Activated CD8-positive, alpha-beta T cell treated with anti-CD3 and anti-CD28 coated beads for 36 hours (primary cell): Measurements from ENCODE around the gene TIMP1. TPM values are rescaled to one million over a fixed set of nuclear protein-coding genes. Genes with fewer than 3 reads are reported as not detected.
A peak's percentile ranks its signal among the peaks of the same experiment; 100 is the strongest.

Source experiments
- ATAC-seq: fragments of 200-7000 bp; cut with Tn5 transposase; one replicate; pipeline ENCODE4 v1.10.0; 2021; ENCODE audit warnings: mild to moderate bottlenecking, moderate library complexity
- CTCF ChIA-PET: fragments of 350-600 bp; sonication (Branson Sonifier 250); formaldehyde crosslinking; loops from one replicate; lab custom pipeline; 2021; ENCODE audit warnings: antibody characterized with exemption; lab: Charles Lee
- POLR2A ChIA-PET: fragments of 350-600 bp; sonication (Branson Sonifier 250); formaldehyde crosslinking; loops from one replicate; lab custom pipeline; 2021; ENCODE audit warnings: antibody characterized with exemption; lab: Charles Lee
- DNase-seq: peaks from one replicate; pipeline ENCODE4 v3.0.0-alpha.2; 2020
- H3K27ac Mint-ChIP-seq: one replicate; pipeline ENCODE4 v1.8.0; 2021; ENCODE audit warnings: mild to moderate bottlenecking, mixed read lengths
- H3K27me3 Mint-ChIP-seq: one replicate; pipeline ENCODE4 v1.8.0; 2021; ENCODE audit warnings: mixed read lengths
- H3K36me3 Mint-ChIP-seq: one replicate; pipeline ENCODE4 v1.8.0; 2021; ENCODE audit warnings: low read depth, mixed read lengths
- H3K4me1 Mint-ChIP-seq: one replicate; pipeline ENCODE4 v1.8.0; 2021; ENCODE audit warnings: low read depth, mixed read lengths
- H3K4me3 Mint-ChIP-seq: one replicate; pipeline ENCODE4 v1.8.0; 2021; ENCODE audit warnings: mild to moderate bottlenecking, moderate library complexity, mixed read lengths
- H3K9me3 Mint-ChIP-seq: one replicate; pipeline ENCODE4 v1.8.0; 2021; ENCODE audit warnings: mixed read lengths
- intact Hi-C: fragments of 100-400 bp; cut with micrococcal nuclease; formaldehyde crosslinking; loops from one replicate; pipeline ENCODE4 v1.10.0; 2022
- total RNA-seq, 2 experiments: library from RNA; stranded (reverse); gene quantifications; one replicate each; pipeline ENCODE4 v1.2.3, GENCODE V29; 2021
- TF ChIP-seq, protein P1 (sequence below): fragments of 200-600 bp; IDR thresholded peaks from one replicate; pipeline ENCODE4 v1.8.0; 2022; ENCODE audit warnings: antibody characterized with exemption, mild to moderate bottlenecking

Gene TIMP1
- total RNA-seq, 2 experiments from 2014 or later = 3.0 to 4.3 TPM

DNA sequence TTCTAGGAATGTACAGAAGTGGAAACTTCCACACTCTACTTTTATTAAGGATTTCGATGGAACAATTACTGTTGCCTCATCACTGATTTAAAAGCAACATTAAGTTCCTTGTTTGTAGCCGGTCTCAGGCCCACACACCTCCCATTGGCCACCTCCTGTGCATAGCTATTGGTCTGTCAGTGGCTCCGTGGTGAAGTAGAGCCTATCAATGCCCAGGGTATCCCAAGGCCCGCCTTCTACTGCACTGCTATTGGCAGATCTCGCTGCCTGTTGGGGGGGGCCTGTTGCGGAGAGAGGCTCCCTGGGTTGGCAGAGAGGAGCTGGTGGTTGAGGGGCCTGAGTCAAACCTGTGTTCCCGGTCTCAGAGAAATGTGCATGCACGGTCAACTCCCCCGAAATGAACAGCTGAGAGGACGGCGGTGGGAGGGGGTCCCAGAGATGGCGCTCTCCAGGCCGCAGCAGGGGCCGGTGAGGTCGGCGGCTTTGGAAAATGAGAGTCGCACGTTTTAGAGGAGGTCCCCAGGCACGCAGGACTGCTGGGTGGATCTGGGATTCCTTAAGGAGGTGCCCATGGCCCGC lies 26.1 kb upstream of the TIMP1 start:
- H3K9me3 Mint-ChIP-seq = no peaks in the 10 kb centered on the region
- H3K27me3 Mint-ChIP-seq = no peaks in the 10 kb centered on the region
- intact Hi-C loops = no loop called here
- no peaks in the 10 kb centered on the region for H3K36me3 Mint-ChIP-seq
- ATAC-seq (peak; percentile 89), DNase-seq (peak; percentile 91)
- H3K4me1 Mint-ChIP-seq = peaks cover 15% of the 10 kb centered on the region
- H3K27ac Mint-ChIP-seq = peak overlapping the region; percentile 91
- TF ChIP-seq, protein P1, sequence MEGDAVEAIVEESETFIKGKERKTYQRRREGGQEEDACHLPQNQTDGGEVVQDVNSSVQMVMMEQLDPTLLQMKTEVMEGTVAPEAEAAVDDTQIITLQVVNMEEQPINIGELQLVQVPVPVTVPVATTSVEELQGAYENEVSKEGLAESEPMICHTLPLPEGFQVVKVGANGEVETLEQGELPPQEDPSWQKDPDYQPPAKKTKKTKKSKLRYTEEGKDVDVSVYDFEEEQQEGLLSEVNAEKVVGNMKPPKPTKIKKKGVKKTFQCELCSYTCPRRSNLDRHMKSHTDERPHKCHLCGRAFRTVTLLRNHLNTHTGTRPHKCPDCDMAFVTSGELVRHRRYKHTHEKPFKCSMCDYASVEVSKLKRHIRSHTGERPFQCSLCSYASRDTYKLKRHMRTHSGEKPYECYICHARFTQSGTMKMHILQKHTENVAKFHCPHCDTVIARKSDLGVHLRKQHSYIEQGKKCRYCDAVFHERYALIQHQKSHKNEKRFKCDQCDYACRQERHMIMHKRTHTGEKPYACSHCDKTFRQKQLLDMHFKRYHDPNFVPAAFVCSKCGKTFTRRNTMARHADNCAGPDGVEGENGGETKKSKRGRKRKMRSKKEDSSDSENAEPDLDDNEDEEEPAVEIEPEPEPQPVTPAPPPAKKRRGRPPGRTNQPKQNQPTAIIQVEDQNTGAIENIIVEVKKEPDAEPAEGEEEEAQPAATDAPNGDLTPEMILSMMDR = no peak
- CTCF ChIA-PET = interaction anchor here (0.9 kb wide), 1 partner anchor 30 kb away, joined by 3 read pairs; no protein-coding TSS in a partner anchor
- POLR2A ChIA-PET = interaction anchor here (1.4 kb wide), 1 partner anchor 26 kb away, joined by 3 read pairs; the partner anchor contains the start of gene TIMP1
- peak overlapping the region; percentile 85 for H3K4me3 Mint-ChIP-seq

DNA sequence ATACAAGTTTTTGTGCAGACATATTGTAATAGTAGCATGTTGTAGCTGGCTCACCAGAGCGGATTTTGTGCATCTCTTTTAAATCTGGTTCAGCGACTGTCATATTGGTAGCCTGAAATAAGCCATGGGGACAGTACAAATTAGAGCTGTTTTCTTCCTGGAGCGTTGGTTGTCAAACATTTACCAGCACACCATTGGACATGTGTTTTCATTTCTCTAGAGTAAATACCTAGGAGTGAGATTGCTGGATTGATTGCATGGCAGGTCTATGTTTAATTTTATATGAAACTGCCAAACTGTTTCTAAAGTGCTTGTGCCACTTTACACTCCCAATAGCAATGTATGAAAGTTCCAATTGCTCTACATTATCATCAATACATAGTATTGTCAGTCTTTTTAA lies 23.8 kb upstream of the TIMP1 start:
- DNase-seq (no peak), ATAC-seq (no peak)
- TF ChIP-seq, protein P1 = no peak
- CTCF ChIA-PET = no interaction called here
- Mint-ChIP-seq H3K4me1 (peaks cover 25% of the 10 kb centered on the region), H3K27ac (no peak overlapping the region), H3K9me3 (no peaks in the 10 kb centered on the region), H3K27me3 (no peaks in the 10 kb centered on the region), H3K4me3 (no peak overlapping the region), H3K36me3 (peaks cover 5% of the 10 kb centered on the region)
- intact Hi-C loops = no loop called here
- POLR2A ChIA-PET = no interaction called here

DNA sequence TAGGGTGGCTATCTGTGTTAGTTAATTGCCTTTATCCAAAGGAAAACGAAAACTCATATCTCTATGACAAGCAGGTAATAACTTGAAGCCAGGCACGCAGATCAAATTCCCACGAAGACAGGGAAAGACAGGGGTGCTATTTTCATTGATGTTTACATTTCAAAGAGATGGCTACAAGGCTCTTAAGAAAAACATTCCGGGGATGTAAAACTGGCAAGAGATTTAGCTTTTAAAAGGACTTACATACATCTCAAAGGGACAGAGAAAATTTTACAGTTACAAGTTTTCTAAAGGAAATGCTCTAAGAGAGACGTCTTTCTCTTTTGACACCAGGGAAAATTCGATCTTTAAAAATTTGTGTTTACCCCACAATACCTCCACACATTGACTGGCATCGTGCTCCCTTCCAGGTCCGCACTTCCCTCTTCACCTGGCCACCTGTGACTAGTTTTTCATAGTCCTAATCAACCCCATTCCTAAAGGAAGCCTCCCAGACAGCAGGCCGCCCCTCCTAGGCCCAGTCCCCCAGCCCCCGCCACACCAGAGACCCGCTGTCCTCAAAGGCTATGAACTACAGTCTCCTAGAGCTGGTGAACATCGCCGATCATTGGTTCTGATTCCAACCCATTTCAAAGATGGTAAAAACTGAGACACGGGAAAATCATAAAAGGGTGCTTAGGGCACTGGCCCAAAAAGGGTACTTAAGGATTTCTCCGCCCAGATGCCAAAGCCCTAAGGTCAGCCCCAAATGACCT lies 21.9 kb upstream of the TIMP1 start:
- Mint-ChIP-seq H3K4me3 (peak overlapping the region; percentile 94), H3K4me1 (peaks cover 41% of the 10 kb centered on the region), H3K27me3 (no peaks in the 10 kb centered on the region), H3K27ac (peak overlapping the region; percentile 93), H3K9me3 (no peaks in the 10 kb centered on the region), H3K36me3 (peaks cover 13% of the 10 kb centered on the region)
- POLR2A ChIA-PET = interaction anchor here (1.4 to 1.9 kb wide), 2 partner anchors 14 to 19 kb away, joined by 3 to 7 read pairs; no protein-coding TSS in a partner anchor
- ATAC-seq = no peak
- TF ChIP-seq, protein P1 = no peak
- CTCF ChIA-PET = no interaction called here
- intact Hi-C loops = loop anchor here (10.0 kb wide), 1 partner anchor 64 kb away; the partner anchor contains the start of gene CFP
- DNase-seq = no peak

DNA sequence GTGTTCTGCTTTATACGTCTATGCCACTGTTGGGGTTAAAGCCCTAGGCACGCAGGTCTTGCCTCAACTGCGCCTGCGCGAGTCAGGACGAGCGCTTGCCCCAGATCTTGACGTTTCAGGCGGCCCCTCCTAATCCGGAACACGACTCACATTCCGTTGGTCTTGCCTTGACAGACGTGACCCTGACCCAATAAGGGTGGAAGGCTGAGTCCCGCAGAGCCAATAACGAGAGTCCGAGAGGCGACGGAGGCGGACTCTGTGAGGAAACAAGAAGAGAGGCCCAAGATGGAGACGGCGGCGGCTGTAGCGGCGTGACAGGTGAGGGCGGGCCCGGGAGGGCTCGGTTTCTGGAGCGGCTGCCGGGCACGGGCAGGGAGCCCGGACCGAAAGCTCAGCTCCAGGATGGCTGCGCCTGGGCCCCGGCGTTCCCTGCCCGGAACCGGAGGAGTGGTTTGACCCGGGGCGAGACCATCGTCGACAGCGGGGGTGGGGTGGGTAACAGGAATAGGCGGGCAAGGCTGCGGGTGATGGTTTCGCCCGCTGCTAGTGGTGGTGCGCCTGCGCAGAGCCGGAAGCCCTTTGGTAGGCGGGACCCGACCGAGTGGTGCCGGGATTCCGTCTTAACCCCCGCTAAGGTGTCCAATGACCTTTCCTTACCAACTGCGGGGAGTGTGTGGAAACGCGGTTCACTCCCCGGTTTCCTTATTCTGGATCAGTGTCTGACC lies 21.1 kb upstream of the TIMP1 start, which contains the start of gene ARAF:
Gene ARAF, plus strand, starts transcription at position 272 of the 725 bp plus-strand sequence. CDS start 1,763 bp downstream, outside the sequence.
- Mint-ChIP-seq H3K4me1 (peaks cover 39% of the 10 kb centered on the region), H3K9me3 (no peaks in the 10 kb centered on the region), H3K27me3 (no peaks in the 10 kb centered on the region), H3K36me3 (peaks cover 14% of the 10 kb centered on the region), H3K27ac (peak within 1 kb of the TSS; percentile 93), H3K4me3 (peak within 1 kb of the TSS; percentile 94)
- TF ChIP-seq, protein P1 = no peak
- ChIA-PET CTCF (no interaction called here), POLR2A (interaction anchor here (0.6 to 1.9 kb wide), 4 partner anchors 14 to 67 kb away, joined by 3 to 7 read pairs (median 3); no protein-coding TSS in a partner anchor)
- intact Hi-C loops = loop anchor here (10.0 kb wide), 1 partner anchor 64 kb away; the partner anchor contains the start of gene CFP
- peak; percentile 91 for ATAC-seq
- DNase-seq = peak; percentile 96
